Cardiac fibroblast (primary cell): Measurements from ENCODE around the gene RBM46.

ENCODE experiments used
- DNase-seq, 2 donors: peaks; one replicate each; pipeline versions ENCODE4 v3.0.0 to v3.0.0-alpha.2; 2010; ENCODE audit warnings: low read depth in 2 of 2
- H3K4me3 ChIP-seq, 2 donors: replicated peaks in 1 of 2; 1 replicate in 1 of 2; 2 replicates in 1 of 2; pipeline ENCODE4 v1.5.1; 2011; ENCODE audit warnings: low read depth in 2 of 2, low read length in 2 of 2, mild to moderate bottlenecking in 2 of 2, moderate library complexity in 1 of 2
- CTCF ChIP-seq: IDR thresholded peaks from one replicate; pipeline ENCODE4 v1.5.1; 2011; ENCODE audit warnings: low read depth, mild to moderate bottlenecking, low read length, inconsistent platforms

RBM46 gene

GRCh38 chr4:154781126-154781982 is at the start of gene RBM46:
RBM46 (plus strand) TSS chr4:154781272; CDS start chr4:154796753, 15,481 bp downstream.
- no peak for DNase-seq
- TF ChIP-seq CTCF = no peak
- no peak within 1 kb of the TSS for H3K4me3 ChIP-seq

- no peak for DNase-seq
- no peak for TF ChIP-seq CTCF
- H3K4me3 ChIP-seq = no peak overlapping the region
Observed at GRCh38 chr4:154731756-154732155, 49.3 kb upstream of the RBM46 start.

- no peak for DNase-seq
- TF ChIP-seq CTCF = no peak
Observed at GRCh38 chr4:154732669-154733068, 48.4 kb upstream of the RBM46 start.

GRCh38 chr4:154736770-154737169 is 44.3 kb upstream of the RBM46 start:
- no peak for DNase-seq
- TF ChIP-seq CTCF = no peak
- H3K4me3 ChIP-seq = no peak overlapping the region

More at GRCh38 chr4:154732669-154733068, 48.4 kb upstream of the RBM46 start:
- no peak overlapping the region for H3K4me3 ChIP-seq

- peak; percentile 7 to 71 for DNase-seq
- TF ChIP-seq CTCF = no peak
- no peak overlapping the region for H3K4me3 ChIP-seq
Observed at GRCh38 chr4:154738426-154738825, 42.6 kb upstream of the RBM46 start.

- no peak overlapping the region for H3K4me3 ChIP-seq
- no peak for TF ChIP-seq CTCF
- no peak for DNase-seq
Observed at GRCh38 chr4:154739111-154739510, 42.0 kb upstream of the RBM46 start.
